ENCODE data around the gene MIPEP. TPM values are rescaled to one million over a fixed set of nuclear protein-coding genes. Genes with fewer than 3 reads are reported as not detected.

The MIPEP gene
- polyA plus RNA-seq, 10 donors, result 7.4 to 21.6 (median 8.6) TPM

- no peak for DNase-seq
These were observed 206.1 kb downstream of the MIPEP start for GRCh38 chr13:23683084-23683483.

GRCh38 chr13:23680845-23681669, 208.1 kb downstream of the MIPEP start:
- no peak for DNase-seq

Other genes with a start within 250 kb of the MIPEP start
- gene C1QTNF9B, start 8.1 kb upstream of the MIPEP start, polyA plus RNA-seq (ENCODE audit: insufficient read length in 10 of 10), result 1 to 10 TPM in 7 of 10 donors, under 1 TPM in 3; 0.94 to 3.2 (median 1.9) TPM

All from muscle of back (tissue), 11 donors.